Activated naive CD4-positive, alpha-beta T cell (primary cell): ENCODE measurements around the gene AFDN.

Source experiments
- DNase-seq, 4 experiments: peaks; one replicate each; lab custom pipeline; 2025; lab: John Stamatoyannopoulos, UW

AFDN gene

GRCh38 chr6:167819576-167819975, 7.1 kb upstream of the AFDN start:
- DNase-seq: no peak

- DNase-seq: no peak
Measured at GRCh38 chr6:167820681-167821080, 6.0 kb upstream of the AFDN start.

GRCh38 chr6:167824591-167825331, 1.9 kb upstream of the AFDN start:
- no peak for DNase-seq

- no peak for DNase-seq
Measured at GRCh38 chr6:167825332-167826229, 1.1 kb upstream of the AFDN start.

- DNase-seq: peak in 3 of 4 experiments; percentile 10 to 43 (median 14)
Measured at GRCh38 chr6:167826230-167826895, 348 bp upstream of the AFDN start.

- DNase-seq: peak in 1 of 4 experiments; percentile 4
Measured at GRCh38 chr6:167827583-167828324, 1.0 kb downstream of the AFDN start.

GRCh38 chr6:167828325-167828956, 1.7 kb downstream of the AFDN start:
- no peak for DNase-seq

GRCh38 chr6:167829513-167829912, 2.8 kb downstream of the AFDN start:
- DNase-seq: no peak

- DNase-seq: no peak
Measured at GRCh38 chr6:167831281-167831828, 4.6 kb downstream of the AFDN start.

- no peak for DNase-seq
Measured at GRCh38 chr6:167832497-167833395, 6.0 kb downstream of the AFDN start.

GRCh38 chr6:167833396-167833763, 6.7 kb downstream of the AFDN start:
- DNase-seq: no peak

- DNase-seq: no peak
Measured at GRCh38 chr6:167835260-167835659, 8.5 kb downstream of the AFDN start.

GRCh38 chr6:167836721-167837120, 10.0 kb downstream of the AFDN start:
- no peak for DNase-seq

GRCh38 chr6:167838207-167838748, 11.6 kb downstream of the AFDN start:
- DNase-seq: no peak

- no peak for DNase-seq
Measured at GRCh38 chr6:167839343-167839742, 12.6 kb downstream of the AFDN start.

GRCh38 chr6:167839755-167840154, 13.0 kb downstream of the AFDN start:
- no peak for DNase-seq

- no peak for DNase-seq
Measured at GRCh38 chr6:167840160-167840525, 13.4 kb downstream of the AFDN start.

- DNase-seq: no peak
Measured at GRCh38 chr6:167840526-167841179, 13.9 kb downstream of the AFDN start.

- no peak for DNase-seq
Measured at GRCh38 chr6:167841981-167842380, 15.3 kb downstream of the AFDN start.
